GM12878 (cell line): Measurements from ENCODE around the gene TMEM208. TPM values are rescaled to one million over a fixed set of nuclear protein-coding genes. Genes with fewer than 3 reads are reported as not detected.

Source experiments
- ATAC-seq: fragments of 200-7000 bp; cut with Tn5 transposase; 3 replicates; pipeline ENCODE4 v1.9.1; 2020; ENCODE audit warnings: mild to moderate bottlenecking, moderate library complexity
- BruUV-seq: library from RNA; stranded (reverse); fragments of 400-500 nt; replicated peaks from 2 replicates; lab custom pipeline; 2021; lab: Mats Ljungman, UMichigan
- CTCF ChIA-PET: fragments of 300-600 bp; sonication (Branson Sonifier 250); formaldehyde crosslinking; extraction: SDS; loops from one replicate; lab custom pipeline; 2021; ENCODE audit warnings: inconsistent platforms; lab: Yijun Ruan, JAX
- POLR2A ChIA-PET: fragments of 350-600 bp; formaldehyde crosslinking; extraction: SDS; loops from one replicate; lab custom pipeline; 2021; ENCODE audit warnings: inconsistent platforms; lab: Charles Lee
- RAD21 ChIA-PET: fragments of 300-600 bp; sonication (Branson Sonifier 250); formaldehyde crosslinking; loops from one replicate; lab custom pipeline; 2023; ENCODE audit warnings: antibody characterized with exemption; ENCODE audit not compliant: unreplicated experiment; lab: Charles Lee
- SMC1A ChIA-PET: fragments of 300-600 bp; sonication (Branson Sonifier 250); formaldehyde crosslinking; loops from one replicate; lab custom pipeline; 2023; ENCODE audit not compliant: unreplicated experiment, uncharacterized antibody; lab: Charles Lee
- DNase-seq: peaks from one replicate; pipeline ENCODE4 v3.0.0-alpha.2; 2011; ENCODE audit warnings: low read depth, low spot score
- FAIRE-seq: peaks from 3 replicates; lab custom pipeline; 2011; peaks lifted over from hg19 to GRCh38; lab: Jason Lieb, UNC
- H2AFZ ChIP-seq: 2 replicates; pipeline ENCODE4 v1.6.0; 2011; ENCODE audit warnings: low read depth, low read length, control low read depth; ENCODE audit not compliant: control insufficient read depth
- H3K27ac ChIP-seq: 2 replicates; pipeline ENCODE4 v1.5.1; 2011; ENCODE audit warnings: control low read depth; ENCODE audit not compliant: control insufficient read depth, insufficient read depth
- H3K27me3 ChIP-seq, 2 experiments: replicated peaks in 1 of 2; 2 replicates each; pipeline versions ENCODE4 v1.6.0 to v1.6.1; 2011; ENCODE audit warnings: low read length in 1 of 2; ENCODE audit not compliant: control insufficient read depth in 2 of 2, insufficient read depth in 2 of 2
- H3K36me3 ChIP-seq, 2 experiments: 2 replicates each; pipeline ENCODE4 v1.5.1; 2011; ENCODE audit warnings: low read length in 1 of 2; ENCODE audit not compliant: control insufficient read depth in 2 of 2, insufficient read depth in 2 of 2
- H3K4me1 ChIP-seq: 2 replicates; pipeline ENCODE4 v1.6.1; 2011; ENCODE audit warnings: mild to moderate bottlenecking, low read length, moderate library complexity, mixed read lengths; ENCODE audit not compliant: control insufficient read depth, insufficient read depth
- H3K4me2 ChIP-seq: 2 replicates; pipeline ENCODE4 v1.6.0; 2011; ENCODE audit warnings: control low read depth; ENCODE audit not compliant: control insufficient read depth, insufficient read depth
- H3K4me3 ChIP-seq: fragments of 200-600 bp; sonication (generic); 2 replicates; pipeline ENCODE4 v1.5.1; 2016
- H3K79me2 ChIP-seq: 2 replicates; pipeline ENCODE4 v1.6.0; 2011; ENCODE audit warnings: low read length; ENCODE audit not compliant: control insufficient read depth, insufficient read depth
- H3K9ac ChIP-seq: 2 replicates; pipeline ENCODE4 v1.8.0; 2011; ENCODE audit warnings: low read length, control low read depth, mixed read lengths; ENCODE audit not compliant: control insufficient read depth, insufficient read depth
- H3K9me3 ChIP-seq: replicated peaks from 3 replicates; pipeline ENCODE4 v1.5.1; 2011; ENCODE audit warnings: mild to moderate bottlenecking, low read length; ENCODE audit not compliant: control insufficient read depth, insufficient read depth
- H4K20me1 ChIP-seq: 2 replicates; pipeline ENCODE4 v1.6.0; 2011; ENCODE audit not compliant: control insufficient read depth, insufficient read depth
- CBX3 ChIP-seq: fragments of 200-600 bp; sonication (generic); IDR thresholded peaks from 2 replicates; pipeline ENCODE4 v1.6.1; 2016; ENCODE audit warnings: low read depth, borderline replicate concordance
- CHD2 ChIP-seq: IDR thresholded peaks from 2 replicates; pipeline ENCODE4 v1.6.1; 2011; ENCODE audit warnings: low read depth, low read length, improper control_type of control experiment, borderline replicate concordance
- ESRRA ChIP-seq: IDR thresholded peaks from 2 replicates; pipeline ENCODE4 v1.6.1; 2012; ENCODE audit warnings: mild to moderate bottlenecking, low read length, improper control_type of control experiment
- NR2C1 ChIP-seq: fragments of 450-650 bp; IDR thresholded peaks from 2 replicates; pipeline ENCODE4 v1.6.1; 2017; ENCODE audit warnings: antibody characterized with exemption, mild to moderate bottlenecking, moderate library complexity
- POLR2A ChIP-seq: IDR thresholded peaks from 2 replicates; pipeline ENCODE4 v1.6.1; 2011; ENCODE audit warnings: low read depth, mild to moderate bottlenecking, low read length
- whole genome bisulfite sequencing: methylation state at CpG from one replicate; pipeline ENCODE4 v1.1.6; 2016; ENCODE audit warnings: low lambda C conversion rate; ENCODE audit not compliant: insufficient replicate concordance, insufficient coverage; ENCODE audit errors: missing lambda C conversion rate; 5-methylcytosine and 5-hydroxymethylcytosine counted together
- in situ Hi-C: fragments of 300-500 bp; cut with MboI; formaldehyde crosslinking; loops from 9 replicates; pipeline ENCODE4 v1.14.3; 2018; ENCODE audit warnings: mixed read lengths
- intact Hi-C: fragments of 100-400 bp; cut with micrococcal nuclease; formaldehyde crosslinking; loops from one replicate; pipeline ENCODE4 v1.14.2; 2022; ENCODE audit not compliant: unreplicated experiment
- polyA plus RNA-seq, 11 experiments: library from polyadenylated mRNA; depleted of rRNA in 4 of 11; unstranded in 6 of 11; stranded (reverse) in 5 of 11; fragments of >200 nt; fragmentation: Nextera tagmentation in 4 of 11; fragmentation: Illumina TruSeq in 1 of 11; extraction: Ambion mirVana in 4 of 11; extraction: Trizol in 1 of 11; gene quantifications; 1 replicate in 1 of 11; 2 replicates in 10 of 11; pipeline versions ENCODE4 v1.2.1 to v1.2.3, GENCODE V29; 2011 to 2016; ENCODE audit warnings: inconsistent platforms in 2 of 11, missing spikeins in 2 of 11, low read depth in 1 of 11
- total RNA-seq, 4 experiments: library from RNA; depleted of rRNA in 3 of 4; stranded (reverse); fragments of >200 nt in 3 of 4; fragmentation: Illumina TruSeq in 1 of 4; extraction: Trizol in 1 of 4; gene quantifications; 2 replicates each; pipeline versions ENCODE4 v1.2.1 to v1.2.3, GENCODE V29; 2013 to 2021

The TMEM208 gene
- total and polyA plus RNA-seq, 10 of the 15 experiments (the other 5 are each of a cell fraction or from before 2014, with no cell fraction given): 34.1 to 244 (median 54.1) TPM

DNA sequence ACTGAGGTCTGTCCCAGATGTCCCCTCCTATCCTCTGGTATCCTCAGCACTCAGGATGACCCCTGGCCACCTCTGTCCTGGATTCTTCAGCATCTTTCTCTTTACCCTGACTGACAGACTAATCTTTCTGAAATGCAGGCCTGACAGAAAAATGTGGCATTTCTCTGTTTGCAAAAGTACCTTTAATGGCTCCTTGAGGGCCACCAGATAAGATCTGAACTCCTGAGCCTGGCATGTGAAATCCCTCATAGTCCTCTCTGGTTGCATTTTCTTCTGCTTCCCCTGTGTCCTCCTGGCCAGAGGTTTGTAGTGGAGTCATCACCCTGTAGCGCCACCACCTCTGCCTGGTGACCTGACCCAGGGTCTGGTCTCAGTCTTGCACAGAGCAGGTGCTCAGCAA, 30.0 kb upstream of the TMEM208 start:
- Histone ChIP-seq H3K27me3 (no peaks in the 10 kb centered on the region), H3K4me1 (peaks cover 5% of the 10 kb centered on the region; the same call in 1 of the 2 replicates), H3K9ac (no peak overlapping the region), H2AFZ (no peak overlapping the region), H3K27ac (no peak overlapping the region), H3K9me3 (no peaks in the 10 kb centered on the region), H3K4me3 (no peak overlapping the region), H3K79me2 (peaks cover 23% of the 10 kb centered on the region), H4K20me1 (peaks cover 7% of the 10 kb centered on the region), H3K4me2 (peak overlapping the region; percentile 17; the same call in 1 of the 2 replicates), H3K36me3 (peaks cover 19 to 42% of the 10 kb centered on the region in 2 experiments)
- TF ChIP-seq CBX3: no peak
- TF ChIP-seq NR2C1: no peak
- TF ChIP-seq CHD2: no peak
- ChIA-PET CTCF (interaction anchor here (0.7 to 1.9 kb wide), 7 partner anchors 8 to 243 kb away, joined by 3 to 6 read pairs (median 4); no protein-coding TSS in a partner anchor), POLR2A (no interaction called here), RAD21 (no interaction called here), SMC1A (interaction anchor here (0.9 kb wide), 1 partner anchor 50 kb away, joined by 3 read pairs; the partner anchor contains the start of gene FHOD1)
- no TSS peak for BruUV-seq
- intact Hi-C loops (no loop called here), in situ Hi-C loops (no loop called here)
- ATAC-seq (no peak), DNase-seq (no peak), FAIRE-seq (no peak)
- 100% methylated on average over 1 of the region's 1 CpG for WGBS

DNA sequence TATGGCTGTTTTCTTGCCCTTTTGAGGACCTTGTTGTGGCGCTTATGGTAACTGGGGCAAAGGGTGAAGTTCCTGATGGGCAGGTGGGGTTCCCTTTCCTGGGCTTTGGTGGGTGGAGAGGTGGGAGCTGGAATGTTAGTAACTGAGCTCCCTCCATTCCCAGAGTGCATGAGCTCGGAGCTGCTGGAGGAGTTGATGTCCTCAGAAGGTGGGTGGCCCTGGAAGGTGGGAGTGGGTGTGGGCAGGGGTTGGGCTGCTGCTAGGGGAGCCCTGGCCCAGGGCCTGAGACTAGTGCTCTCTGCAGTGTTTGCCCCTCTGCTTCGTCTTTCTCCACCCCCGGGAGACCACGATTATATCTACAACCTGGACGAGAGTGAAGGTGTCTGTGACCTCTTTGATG, 29.2 kb upstream of the TMEM208 start:
- Histone ChIP-seq H2AFZ (no peak overlapping the region), H3K9ac (no peak overlapping the region), H4K20me1 (peaks cover 7% of the 10 kb centered on the region), H3K4me1 (peaks cover 5% of the 10 kb centered on the region; the same call in 1 of the 2 replicates), H3K27ac (no peak overlapping the region), H3K36me3 (peaks cover 22 to 49% of the 10 kb centered on the region in 2 experiments), H3K79me2 (peaks cover 16% of the 10 kb centered on the region), H3K4me3 (no peak overlapping the region), H3K9me3 (no peaks in the 10 kb centered on the region), H3K27me3 (no peaks in the 10 kb centered on the region), H3K4me2 (no peak overlapping the region)
- WGBS: 77% methylated on average over 6 of the region's 6 CpGs
- CTCF ChIA-PET: interaction anchor here (0.7 to 2.0 kb wide), 16 partner anchors 8 to 244 kb away, joined by 3 to 13 read pairs (median 4); partner anchors contain the start of gene TMEM208
- ATAC-seq (no peak), DNase-seq (no peak), FAIRE-seq (no peak)
- intact Hi-C loops: no loop called here
- no TSS peak for BruUV-seq
- in situ Hi-C loops: no loop called here
- TF ChIP-seq POLR2A (peak; percentile 30; the same call in 1 of the 2 replicates), ESRRA (no peak)
- POLR2A ChIA-PET: interaction anchor here (0.6 to 1.0 kb wide), 2 partner anchors 8 to 430 kb away, joined by 3 read pairs; no protein-coding TSS in a partner anchor
- RAD21 ChIA-PET: interaction anchor here (1.1 to 1.3 kb wide), 2 partner anchors 29 to 49 kb away, joined by 3 read pairs; partner anchors contain the start of gene FHOD1
- SMC1A ChIA-PET: interaction anchor here (1.2 kb wide), 1 partner anchor 16 kb away, joined by 3 read pairs; no protein-coding TSS in a partner anchor
